ENCODE results near the gene ADRA1B. TPM values are rescaled to one million over a fixed set of nuclear protein-coding genes. Genes with fewer than 3 reads are reported as not detected.

The ADRA1B gene
- total and polyA plus RNA-seq, 10 of the 15 experiments (the other 5 are each of a cell fraction or from before 2014, with no cell fraction given) = 0.04 TPM; not detected in 9

DNA sequence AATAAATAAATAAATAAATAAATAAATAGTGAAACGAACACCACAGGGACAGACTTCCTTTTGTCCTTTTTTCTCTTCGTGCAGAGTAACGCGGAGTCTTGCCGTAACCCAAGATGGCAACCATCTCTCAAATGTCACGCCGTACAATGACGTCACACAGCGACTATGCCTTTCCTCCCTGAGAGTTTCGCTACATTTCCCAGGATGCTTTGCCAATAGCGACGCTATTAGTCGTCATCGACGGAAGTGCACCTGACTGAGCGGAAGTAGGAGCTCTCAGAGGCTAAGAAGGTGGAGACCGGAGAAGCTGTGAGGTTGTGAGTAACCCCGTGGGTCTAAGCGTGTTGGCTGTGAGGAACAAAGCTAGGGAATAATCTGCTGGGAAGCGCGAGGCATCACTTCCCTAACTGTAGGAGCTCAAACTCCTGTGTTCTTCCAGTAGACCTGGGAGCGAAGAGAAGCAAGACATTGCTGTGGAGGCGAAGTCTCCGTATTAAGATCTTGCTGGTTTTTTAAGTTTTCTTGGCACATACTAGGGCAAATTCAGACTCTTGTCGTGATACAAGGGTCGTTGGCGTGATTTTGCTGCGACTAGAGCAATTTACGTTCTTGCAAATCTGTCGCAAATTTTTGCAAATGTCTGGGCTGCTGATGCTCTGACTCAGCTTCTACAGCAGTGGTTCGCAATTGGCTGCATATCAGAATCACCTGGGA lies 92.8 kb downstream of the ADRA1B start, which contains the start of gene TTC1 (continued):
- TF ChIP-seq HDAC2 (IDR thresholded peaks at IDR 0.05) (no peak), IKZF2 (IDR thresholded peaks at IDR 0.05) (no peak), GATAD2B (conservative IDR thresholded peaks at IDR 0.05; ENCODE audit: low read depth) (no peak), SUPT20H (IDR thresholded peaks at IDR 0.05; ENCODE audit: borderline replicate concordance, control insufficient read depth, low read depth, low read length) (no peak), POU2F2 (IDR thresholded peaks at IDR 0.05; ENCODE audit: borderline replicate concordance, low read depth, low read length) (peak; percentile 83; the same call in 2 of the 3 replicates), MEF2A (IDR thresholded peaks at IDR 0.05; ENCODE audit: insufficient read depth, low read depth, low read length) (no peak), SP1 (IDR thresholded peaks at IDR 0.05; ENCODE audit: low read depth, low read length) (peak; percentile 28), YBX1 (IDR thresholded peaks at IDR 0.05) (no peak), ZNF207 (IDR thresholded peaks at IDR 0.05; ENCODE audit: borderline replicate concordance) (no peak), RBBP5 (conservative IDR thresholded peaks at IDR 0.05) (no peak), RCOR1 (conservative IDR thresholded peaks at IDR 0.05; ENCODE audit: low read depth, low read length) (peak; percentile 97; the same call in 1 of the 2 replicates), POLR2AphosphoS2 (IDR thresholded peaks at IDR 0.05; ENCODE audit: low read depth, low read length) (peak; percentile 94)
- TF ChIP-seq, protein P1, sequence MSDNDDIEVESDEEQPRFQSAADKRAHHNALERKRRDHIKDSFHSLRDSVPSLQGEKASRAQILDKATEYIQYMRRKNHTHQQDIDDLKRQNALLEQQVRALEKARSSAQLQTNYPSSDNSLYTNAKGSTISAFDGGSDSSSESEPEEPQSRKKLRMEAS (IDR thresholded peaks at IDR 0.05; ENCODE audit: low read depth, low read length) = peak; percentile 71; the same call in 1 of the 2 replicates
- TF ChIP-seq, protein P2, sequence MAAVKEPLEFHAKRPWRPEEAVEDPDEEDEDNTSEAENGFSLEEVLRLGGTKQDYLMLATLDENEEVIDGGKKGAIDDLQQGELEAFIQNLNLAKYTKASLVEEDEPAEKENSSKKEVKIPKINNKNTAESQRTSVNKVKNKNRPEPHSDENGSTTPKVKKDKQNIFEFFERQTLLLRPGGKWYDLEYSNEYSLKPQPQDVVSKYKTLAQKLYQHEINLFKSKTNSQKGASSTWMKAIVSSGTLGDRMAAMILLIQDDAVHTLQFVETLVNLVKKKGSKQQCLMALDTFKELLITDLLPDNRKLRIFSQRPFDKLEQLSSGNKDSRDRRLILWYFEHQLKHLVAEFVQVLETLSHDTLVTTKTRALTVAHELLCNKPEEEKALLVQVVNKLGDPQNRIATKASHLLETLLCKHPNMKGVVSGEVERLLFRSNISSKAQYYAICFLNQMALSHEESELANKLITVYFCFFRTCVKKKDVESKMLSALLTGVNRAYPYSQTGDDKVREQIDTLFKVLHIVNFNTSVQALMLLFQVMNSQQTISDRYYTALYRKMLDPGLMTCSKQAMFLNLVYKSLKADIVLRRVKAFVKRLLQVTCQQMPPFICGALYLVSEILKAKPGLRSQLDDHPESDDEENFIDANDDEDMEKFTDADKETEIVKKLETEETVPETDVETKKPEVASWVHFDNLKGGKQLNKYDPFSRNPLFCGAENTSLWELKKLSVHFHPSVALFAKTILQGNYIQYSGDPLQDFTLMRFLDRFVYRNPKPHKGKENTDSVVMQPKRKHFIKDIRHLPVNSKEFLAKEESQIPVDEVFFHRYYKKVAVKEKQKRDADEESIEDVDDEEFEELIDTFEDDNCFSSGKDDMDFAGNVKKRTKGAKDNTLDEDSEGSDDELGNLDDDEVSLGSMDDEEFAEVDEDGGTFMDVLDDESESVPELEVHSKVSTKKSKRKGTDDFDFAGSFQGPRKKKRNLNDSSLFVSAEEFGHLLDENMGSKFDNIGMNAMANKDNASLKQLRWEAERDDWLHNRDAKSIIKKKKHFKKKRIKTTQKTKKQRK (IDR thresholded peaks at IDR 0.05; ENCODE audit: low read depth, low read length) = no peak
- TF ChIP-seq, protein P3, sequence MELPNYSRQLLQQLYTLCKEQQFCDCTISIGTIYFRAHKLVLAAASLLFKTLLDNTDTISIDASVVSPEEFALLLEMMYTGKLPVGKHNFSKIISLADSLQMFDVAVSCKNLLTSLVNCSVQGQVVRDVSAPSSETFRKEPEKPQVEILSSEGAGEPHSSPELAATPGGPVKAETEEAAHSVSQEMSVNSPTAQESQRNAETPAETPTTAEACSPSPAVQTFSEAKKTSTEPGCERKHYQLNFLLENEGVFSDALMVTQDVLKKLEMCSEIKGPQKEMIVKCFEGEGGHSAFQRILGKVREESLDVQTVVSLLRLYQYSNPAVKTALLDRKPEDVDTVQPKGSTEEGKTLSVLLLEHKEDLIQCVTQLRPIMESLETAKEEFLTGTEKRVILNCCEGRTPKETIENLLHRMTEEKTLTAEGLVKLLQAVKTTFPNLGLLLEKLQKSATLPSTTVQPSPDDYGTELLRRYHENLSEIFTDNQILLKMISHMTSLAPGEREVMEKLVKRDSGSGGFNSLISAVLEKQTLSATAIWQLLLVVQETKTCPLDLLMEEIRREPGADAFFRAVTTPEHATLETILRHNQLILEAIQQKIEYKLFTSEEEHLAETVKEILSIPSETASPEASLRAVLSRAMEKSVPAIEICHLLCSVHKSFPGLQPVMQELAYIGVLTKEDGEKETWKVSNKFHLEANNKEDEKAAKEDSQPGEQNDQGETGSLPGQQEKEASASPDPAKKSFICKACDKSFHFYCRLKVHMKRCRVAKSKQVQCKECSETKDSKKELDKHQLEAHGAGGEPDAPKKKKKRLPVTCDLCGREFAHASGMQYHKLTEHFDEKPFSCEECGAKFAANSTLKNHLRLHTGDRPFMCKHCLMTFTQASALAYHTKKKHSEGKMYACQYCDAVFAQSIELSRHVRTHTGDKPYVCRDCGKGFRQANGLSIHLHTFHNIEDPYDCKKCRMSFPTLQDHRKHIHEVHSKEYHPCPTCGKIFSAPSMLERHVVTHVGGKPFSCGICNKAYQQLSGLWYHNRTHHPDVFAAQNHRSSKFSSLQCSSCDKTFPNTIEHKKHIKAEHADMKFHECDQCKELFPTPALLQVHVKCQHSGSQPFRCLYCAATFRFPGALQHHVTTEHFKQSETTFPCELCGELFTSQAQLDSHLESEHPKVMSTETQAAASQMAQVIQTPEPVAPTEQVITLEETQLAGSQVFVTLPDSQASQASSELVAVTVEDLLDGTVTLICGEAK (IDR thresholded peaks at IDR 0.05; ENCODE audit: borderline replicate concordance) = peak; percentile 94
- TF ChIP-seq, protein P4, sequence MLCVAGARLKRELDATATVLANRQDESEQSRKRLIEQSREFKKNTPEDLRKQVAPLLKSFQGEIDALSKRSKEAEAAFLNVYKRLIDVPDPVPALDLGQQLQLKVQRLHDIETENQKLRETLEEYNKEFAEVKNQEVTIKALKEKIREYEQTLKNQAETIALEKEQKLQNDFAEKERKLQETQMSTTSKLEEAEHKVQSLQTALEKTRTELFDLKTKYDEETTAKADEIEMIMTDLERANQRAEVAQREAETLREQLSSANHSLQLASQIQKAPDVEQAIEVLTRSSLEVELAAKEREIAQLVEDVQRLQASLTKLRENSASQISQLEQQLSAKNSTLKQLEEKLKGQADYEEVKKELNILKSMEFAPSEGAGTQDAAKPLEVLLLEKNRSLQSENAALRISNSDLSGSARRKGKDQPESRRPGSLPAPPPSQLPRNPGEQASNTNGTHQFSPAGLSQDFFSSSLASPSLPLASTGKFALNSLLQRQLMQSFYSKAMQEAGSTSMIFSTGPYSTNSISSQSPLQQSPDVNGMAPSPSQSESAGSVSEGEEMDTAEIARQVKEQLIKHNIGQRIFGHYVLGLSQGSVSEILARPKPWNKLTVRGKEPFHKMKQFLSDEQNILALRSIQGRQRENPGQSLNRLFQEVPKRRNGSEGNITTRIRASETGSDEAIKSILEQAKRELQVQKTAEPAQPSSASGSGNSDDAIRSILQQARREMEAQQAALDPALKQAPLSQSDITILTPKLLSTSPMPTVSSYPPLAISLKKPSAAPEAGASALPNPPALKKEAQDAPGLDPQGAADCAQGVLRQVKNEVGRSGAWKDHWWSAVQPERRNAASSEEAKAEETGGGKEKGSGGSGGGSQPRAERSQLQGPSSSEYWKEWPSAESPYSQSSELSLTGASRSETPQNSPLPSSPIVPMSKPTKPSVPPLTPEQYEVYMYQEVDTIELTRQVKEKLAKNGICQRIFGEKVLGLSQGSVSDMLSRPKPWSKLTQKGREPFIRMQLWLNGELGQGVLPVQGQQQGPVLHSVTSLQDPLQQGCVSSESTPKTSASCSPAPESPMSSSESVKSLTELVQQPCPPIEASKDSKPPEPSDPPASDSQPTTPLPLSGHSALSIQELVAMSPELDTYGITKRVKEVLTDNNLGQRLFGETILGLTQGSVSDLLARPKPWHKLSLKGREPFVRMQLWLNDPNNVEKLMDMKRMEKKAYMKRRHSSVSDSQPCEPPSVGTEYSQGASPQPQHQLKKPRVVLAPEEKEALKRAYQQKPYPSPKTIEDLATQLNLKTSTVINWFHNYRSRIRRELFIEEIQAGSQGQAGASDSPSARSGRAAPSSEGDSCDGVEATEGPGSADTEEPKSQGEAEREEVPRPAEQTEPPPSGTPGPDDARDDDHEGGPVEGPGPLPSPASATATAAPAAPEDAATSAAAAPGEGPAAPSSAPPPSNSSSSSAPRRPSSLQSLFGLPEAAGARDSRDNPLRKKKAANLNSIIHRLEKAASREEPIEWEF (IDR thresholded peaks at IDR 0.05; ENCODE audit: insufficient replicate concordance, low read depth, low read length) = no peak
